ENCODE data around the gene HOXA6.

The HOXA6 gene

DNA sequence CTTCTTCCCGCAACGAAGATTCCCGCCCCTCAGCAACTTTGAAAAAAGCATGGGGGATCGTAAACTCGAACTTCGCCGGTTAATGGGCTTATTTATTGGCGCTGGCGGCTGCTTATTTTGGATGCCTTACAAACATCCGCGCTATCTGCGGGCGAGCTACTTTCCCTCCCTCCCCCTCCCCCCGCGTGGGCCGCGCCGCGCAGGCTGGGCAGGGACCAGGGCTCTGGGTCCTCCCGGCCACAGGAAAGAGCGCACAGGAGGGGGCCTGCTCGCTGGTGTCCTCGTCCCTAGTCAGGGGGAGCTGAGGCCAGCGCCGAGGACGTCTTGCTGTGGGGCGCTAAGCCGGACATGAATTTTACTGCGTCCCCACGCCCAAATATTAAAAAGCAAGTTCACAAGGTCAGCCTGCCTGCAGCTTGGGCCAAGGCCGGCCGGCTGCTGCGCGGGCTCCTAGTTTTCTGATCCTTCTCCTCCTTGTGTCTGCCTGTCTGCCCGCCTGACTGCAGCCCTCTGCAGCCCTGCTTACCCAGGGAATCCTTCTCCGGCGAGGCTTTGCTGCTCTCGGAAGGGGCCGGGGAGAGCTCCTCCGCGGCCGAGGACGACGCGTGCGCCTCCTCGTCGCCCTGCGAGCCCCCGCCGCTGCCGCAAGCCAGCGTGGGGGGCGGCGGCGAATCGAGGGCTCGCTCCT, 25.4 kb upstream of the HOXA6 start:
- DNase-seq, result no peak

DNA sequence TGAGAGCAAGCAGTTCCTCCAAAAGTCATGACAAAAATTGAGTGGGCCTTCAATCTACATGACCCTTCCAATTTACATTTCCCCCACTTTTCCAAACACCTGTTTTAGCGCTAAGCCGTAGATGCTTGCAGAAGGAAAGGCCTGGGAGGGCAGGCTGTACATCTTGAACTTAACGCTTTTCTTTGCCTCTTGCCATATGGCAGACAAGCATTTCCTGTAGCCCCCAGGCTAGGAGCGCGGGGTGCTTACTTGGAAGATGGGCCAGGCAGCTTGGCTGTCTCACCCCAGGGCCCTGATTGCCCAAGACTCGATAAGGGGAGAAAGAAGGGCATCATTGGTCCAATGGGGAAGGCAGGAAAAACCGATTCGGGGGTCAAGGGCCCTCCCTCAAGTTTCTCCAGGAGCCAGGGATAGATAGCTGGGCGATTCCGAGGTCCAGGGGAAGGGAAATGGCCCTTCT, 24.8 kb upstream of the HOXA6 start:
- DNase-seq, result no peak

DNA sequence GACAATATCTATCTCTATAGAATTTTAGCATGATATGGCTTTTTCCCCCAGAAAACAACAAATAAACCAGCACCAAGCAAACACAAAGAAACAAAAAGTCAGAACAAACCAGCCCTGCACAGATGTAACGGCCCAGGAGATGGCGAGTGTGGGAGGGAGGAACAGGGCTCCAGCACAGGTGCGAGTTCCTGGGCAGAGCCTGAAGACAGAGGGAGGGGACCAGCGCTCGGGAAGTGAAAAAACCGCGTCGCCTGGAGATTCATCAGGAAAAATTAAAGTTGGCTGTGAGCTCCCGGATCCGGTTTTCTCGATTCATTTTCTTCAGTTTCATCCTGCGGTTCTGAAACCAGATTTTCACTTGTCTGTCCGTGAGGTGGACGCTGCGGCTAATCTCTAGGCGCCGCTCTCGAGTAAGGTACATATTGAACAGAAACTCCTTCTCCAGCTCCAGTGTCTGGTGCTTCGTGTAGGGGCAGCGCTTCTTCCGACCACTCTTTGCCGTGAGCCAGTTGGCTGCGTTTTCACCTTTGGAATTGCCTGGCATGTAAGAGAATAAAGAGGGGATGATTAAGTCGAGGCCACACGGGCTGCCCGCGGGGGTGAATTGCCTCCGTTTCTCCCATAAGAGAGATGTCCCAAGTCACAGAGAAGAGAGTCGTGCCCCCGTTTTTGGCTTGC, 24.2 kb upstream of the HOXA6 start:
- DNase-seq, result no peak

DNA sequence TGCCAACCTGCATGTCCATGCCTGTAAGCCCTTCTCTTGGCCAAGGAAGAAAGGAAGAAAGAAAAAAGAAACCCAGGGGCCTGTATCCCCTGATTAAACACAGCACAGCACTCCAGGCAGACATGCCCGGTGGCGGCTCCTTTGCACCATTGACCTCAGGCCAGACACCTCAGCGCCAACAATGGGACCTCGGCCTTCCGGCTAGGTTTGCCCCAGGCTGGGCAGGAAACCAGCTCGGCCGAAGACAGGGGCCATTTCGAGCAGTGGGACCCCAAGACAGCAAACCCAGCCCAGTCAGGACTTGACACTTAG, 23.7 kb upstream of the HOXA6 start:
- DNase-seq, result no peak

DNA sequence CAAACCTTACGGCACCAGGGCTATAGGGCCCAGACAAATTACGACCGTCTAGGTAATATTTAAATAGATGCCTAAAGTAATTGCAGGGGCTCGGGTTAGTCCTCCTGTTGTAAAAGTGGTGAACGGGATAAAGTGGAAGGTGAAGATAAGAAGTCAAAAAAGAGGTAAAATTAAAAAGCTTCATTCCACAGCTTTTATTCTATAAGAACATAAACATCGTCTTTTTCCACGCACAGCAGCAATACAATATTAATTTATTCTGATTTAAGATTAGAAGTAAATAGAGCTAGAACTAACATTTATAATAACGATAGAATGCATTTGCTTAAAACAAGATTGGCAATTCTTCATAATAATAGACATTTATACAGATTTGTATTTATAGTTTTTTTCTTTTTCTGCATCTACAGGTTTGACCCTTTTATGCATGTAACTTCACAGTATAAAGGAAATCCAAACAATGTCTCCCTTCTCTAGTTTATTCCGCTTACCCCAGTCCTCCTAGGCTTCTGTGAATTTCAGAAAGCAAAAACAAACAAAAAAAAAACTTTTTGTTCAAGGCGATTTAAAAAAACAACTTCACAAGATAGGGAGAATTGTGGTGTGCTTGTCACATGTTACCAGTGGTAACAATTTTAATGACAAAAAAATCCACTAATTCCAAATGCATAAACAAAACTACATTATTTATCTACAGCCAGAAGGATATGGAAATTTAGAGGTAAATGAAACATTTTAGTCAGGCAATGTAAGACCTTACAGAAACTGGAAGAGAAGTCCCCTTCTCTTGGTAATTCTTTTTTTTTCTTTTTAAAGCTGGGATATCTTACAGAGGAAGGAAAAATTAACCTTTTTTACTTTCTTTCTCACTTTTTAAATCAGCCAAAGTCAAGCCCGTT, 23.1 kb upstream of the HOXA6 start:
- DNase-seq, result no peak

DNA sequence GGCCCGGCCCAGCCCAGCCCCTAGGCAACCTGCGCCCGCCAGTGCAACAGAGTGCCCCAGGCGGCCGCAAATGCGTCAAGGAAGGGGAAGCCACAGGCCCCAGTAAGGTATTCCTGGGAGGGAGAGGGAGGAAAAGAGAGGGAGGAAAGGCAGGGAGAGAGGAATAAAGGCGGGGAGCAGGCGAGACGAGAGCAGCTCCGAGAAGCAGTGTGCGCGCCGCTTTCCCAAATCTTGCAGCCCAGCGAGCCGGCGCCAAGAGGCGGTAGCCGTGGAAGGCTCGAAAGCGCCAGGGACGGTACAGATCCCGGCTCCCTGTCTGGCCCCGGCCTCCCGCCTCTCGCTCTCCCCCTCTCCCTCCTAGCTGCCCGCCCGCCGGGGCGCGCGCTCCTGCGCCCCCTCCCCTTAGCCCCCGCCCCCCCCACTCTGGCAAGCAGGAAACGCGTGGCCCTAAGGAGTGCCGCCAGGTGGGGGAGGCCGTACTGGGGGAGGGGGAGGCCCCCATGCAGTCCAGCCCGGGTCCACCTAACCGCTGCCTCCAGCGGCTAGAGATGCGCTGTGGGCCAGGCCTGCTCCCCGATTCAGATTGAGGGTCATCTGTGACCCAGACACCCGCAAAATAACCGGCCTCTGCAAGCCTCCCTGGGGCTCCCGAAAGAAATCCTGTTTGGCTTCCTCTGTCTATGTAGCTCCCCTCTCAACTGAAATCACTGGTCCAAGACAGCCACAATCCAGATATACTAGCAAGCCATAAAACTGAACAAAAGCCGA, 22.3 kb upstream of the HOXA6 start:
- DNase-seq, result no peak

DNA sequence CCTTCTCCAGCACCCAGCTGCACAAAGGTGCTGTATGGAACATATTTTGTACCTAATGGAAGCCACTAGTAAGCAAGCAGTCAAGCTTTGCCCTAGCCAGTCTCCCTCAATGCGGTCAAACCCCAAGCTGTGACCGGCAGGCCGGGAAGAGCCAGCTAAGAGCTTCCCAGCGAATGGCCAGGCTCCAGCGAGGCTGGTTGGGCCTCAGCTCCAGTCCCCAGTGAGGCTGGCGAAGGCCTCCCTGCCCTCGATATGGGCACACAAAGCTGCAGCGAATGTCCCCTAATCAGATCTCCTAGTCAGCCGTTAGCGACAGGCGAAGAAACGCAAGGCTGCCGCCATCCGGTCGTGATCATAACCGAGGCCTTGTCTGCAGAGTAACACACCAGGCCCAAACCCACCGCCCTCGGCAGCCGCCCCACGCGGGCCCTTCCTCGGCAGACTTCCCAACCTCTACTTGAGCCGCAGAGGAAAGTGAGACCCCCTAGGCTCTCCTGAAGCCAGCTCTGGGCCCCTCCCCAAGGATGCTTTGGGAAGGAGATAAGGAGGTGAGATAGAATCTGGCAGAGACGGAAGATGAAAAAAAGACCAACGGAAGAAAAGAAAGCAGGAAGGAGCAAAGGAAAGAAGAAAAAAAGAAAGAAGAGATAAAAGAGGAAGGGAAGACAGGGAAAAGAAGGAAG, 20.8 kb upstream of the HOXA6 start:
- peak in 1 of 2 donors; percentile 39 for DNase-seq

DNA sequence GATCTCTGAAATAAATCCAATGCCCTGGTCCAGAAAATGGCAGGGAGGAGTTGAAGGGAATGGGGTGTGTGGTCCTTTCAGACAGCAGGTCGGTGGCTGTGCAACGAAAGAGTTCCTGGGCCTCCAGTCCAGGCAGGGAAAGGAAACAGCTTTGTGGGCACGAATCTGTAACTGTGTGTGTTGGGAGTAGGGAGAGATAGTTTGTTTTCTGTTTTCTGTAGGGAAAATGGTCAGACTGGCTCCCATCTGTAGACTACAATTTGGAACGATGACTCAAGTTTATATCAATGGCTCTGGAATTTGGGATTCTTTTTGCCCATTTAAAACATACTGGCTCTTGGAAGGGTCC, 20.3 kb upstream of the HOXA6 start:
- DNase-seq, result no peak

DNA sequence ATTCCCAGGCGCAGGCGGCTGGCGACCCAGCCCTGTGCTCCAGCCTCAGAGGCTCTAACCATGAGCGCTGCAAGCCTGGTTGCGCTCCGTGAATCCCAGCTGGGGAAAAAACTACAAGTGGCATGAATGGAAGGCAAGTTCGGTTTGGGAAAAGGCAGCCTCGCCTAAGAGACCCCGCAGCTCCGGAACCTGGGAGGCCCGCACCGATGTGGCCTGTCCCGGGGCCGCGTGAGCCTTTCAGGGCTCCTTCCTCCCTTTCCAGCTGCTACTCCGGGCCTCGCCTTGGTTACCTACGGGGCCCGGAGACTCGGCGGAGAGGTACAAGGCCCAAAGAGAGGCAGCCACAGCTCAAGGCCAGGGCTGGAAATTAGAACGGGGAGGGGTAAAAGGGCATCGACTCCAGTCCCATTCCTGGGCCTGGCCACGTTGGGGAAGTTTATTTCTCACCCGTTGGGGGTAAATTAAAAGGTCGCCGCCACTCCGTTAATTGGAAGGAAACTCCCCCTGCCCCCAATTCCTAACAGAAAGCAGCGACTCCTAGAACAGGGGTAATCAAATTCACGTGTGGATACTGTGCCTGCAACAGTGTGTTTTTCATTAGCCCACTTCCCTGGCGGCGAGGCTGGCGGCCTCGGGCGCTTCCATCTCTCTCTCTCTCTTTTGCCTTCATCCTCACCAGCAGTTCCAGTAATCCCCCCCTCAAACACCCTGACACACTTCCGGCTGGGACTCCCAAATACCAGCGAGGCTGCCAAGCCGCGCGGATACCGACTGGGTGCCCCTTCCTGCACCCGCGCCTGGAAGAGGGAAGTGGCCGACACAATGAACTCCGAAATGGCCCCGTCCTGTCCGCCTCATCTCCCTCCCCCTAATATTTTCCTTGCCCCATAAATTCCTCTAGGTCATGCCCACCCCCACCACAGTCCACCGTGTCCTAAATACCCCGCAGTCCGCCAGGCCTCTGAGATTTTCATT, 19.2 kb upstream of the HOXA6 start:
- no peak for DNase-seq

DNA sequence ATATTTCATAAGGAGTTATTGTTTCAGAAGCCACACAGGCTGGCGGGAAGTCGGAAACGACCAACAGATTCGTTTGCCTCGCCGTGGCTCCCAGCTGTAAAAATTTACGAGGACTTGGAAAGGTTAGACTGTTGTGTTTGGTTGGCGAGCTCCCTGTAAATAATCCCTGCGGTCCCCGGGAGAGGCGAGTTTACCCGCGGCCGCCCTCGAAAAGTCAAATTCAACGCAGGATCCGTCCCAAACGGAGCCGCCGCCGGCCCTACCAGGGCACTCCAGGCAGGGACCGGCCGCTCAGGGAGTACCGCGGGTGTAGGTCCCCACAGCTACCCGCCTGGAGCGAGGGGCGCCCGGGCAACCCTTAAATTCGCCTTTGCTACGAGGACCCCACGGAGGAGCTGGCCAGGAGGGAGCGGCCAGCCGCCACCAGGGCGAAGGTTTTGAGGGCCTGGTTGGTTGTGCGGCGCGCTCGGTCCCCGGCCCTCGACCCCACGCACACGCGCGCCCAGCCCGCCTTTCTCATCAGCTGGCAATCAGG, 18.5 kb upstream of the HOXA6 start:
- no peak for DNase-seq

DNA sequence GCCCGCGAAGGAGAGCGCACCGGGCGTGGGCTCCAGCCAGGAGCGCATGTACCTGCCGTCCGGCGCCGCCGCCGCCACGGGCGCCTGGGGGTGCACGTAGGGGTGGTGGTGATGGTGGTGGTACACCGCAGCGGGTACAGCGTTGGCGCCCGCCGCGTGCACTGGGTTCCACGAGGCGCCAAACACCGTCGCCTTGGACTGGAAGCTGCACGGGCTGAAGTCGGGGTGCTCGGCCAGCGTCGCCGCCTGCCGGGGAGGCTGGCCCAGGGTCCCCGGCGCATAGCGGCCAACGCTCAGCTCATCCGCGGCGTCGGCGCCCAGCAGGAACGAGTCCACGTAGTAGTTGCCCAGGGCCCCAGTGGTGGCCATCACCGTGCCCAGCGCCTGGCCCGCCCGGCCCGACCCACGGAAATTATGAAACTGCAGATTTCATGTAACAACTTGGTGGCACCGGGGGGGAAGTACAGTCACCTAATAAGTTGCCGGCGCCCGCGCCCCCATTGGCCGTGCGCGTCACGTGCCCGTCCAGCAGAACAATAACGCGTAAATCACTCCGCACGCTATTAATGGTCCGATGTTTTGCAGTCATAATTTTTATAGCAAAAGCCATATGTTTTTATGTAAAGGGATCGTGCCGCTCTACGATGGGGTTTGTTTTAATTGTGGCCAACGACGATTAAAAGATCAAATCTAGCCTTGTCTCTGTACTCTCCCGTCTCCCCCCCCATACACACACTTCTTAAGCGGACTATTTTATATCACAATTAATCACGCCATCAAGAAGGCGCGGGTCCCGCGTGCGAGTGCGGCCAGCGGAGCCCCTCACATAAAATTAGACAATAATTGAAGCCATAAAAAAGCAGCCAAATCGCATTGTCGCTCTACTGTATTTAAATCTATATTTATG, 17.8 kb upstream of the HOXA6 start, which contains the start of gene HOXA9:
TSS of gene HOXA9 (minus strand) at position 449 of the 907 bp plus-strand sequence. CDS start at position 369, 80 bp downstream.
- peak; percentile 70 to 75 for DNase-seq

DNA sequence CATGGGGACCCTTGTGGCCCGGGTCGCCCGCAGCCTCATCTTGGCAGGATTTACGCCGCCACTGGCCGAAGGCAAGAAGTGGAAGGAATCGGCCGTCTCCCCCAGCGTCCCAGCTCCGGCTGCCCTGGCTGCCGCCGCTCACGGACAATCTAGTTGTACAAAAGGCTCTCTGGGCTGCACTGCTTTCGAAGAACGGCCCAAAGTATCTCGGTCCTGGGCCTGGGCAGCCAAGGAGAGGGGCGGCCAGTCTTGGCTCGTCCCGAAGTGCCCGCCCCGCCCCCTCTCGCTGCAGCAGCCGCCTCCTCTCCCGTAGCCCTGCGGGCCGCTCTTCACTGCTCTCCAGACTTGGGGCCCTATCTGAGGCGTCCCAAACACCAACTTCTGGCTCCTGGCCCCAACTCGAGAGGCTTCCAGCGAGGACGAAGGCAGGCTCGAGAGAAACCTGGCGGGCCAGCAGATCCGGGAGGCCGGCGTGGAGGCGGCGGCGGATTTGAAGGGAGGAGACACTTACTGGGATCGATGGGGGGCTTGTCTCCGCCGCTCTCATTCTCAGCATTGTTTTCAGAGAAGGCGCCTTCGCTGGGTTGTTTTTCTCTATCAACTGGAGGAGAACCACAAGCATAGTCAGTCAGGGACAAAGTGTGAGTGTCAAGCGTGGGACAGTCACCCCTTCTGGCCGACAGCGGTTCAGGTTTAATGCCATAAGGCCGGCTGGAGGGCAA, 17.0 kb upstream of the HOXA6 start:
- no peak for DNase-seq

DNA sequence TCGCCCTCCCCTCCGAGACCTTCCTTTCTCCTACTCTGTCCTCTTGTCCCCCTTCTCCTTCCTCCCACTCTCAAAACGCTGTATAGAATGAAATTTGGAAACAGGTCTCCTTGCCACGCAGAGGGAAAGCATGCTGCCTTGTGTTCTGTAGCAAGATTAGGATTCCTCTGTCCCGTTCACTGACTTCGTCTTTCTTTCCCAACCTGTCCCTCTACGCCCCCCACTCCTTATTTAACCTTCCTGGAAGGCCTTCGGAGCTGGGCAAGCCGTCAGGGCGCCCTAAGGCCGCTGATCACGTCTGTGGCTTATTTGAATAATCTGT, 16.4 kb upstream of the HOXA6 start:
- no peak for DNase-seq

DNA sequence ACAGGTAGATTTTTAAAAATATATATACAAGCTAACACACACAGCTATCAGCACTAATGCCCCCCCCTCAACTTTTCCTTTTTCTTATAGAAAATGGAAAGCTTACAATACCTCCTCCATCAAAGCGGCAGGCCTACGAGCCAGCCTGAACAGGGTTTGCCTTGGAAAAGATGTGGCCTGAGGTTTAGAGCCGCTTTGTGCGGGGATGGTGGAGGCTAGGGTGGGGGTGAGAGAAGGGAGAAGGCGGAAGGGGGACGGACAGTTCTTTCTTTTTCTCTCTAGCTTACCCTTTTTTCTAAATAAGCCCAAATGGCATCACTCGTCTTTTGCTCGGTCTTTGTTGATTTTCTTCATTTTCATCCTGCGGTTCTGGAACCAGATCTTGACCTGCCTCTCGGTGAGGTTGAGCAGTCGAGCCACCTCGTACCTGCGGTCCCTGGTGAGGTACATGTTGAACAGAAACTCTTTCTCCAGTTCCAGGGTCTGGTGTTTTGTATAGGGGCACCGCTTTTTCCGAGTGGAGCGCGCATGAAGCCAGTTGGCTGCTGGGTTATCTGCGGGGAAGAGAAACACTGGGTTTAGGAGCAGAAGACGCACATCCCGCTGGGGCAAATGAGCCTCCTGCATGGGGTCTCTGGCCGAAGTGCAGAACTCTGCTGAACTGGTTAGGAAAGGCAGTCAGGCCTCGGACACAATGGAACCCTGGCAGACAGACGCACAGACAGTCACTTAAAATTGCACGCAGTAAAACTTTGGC, 15.9 kb upstream of the HOXA6 start:
- no peak for DNase-seq

DNA sequence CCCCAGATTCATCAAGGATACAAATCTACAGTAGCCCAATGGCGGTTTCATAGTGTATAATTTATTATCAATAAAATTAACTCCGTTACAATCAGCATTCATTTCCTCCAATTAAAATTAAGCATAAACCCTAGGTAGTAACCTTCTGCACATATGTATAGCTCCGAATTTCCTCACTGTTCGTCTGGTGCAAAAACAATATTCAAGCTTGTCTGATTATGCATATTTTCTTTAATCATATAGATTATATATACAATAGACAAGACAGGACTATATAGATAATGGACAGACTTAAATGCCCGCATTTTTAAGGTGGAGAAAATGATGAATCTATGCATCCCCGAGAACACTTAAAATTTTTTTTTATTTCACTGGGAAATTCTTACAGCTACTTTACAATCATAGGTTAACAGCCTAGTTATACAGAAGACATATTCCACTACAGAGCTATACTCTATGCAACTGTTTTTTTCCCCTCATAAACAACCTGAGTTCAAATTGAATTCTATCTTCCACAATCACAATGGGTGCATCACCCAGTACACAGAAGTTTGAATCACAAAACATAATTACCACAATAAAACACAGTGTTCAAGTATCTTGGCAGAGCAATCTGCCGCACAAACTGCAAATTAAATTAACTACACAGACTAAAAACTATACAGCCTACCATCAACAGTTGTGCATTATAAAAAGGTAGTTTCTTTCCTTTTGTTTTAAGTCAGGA, 15.2 kb upstream of the HOXA6 start:
- no peak for DNase-seq

DNA sequence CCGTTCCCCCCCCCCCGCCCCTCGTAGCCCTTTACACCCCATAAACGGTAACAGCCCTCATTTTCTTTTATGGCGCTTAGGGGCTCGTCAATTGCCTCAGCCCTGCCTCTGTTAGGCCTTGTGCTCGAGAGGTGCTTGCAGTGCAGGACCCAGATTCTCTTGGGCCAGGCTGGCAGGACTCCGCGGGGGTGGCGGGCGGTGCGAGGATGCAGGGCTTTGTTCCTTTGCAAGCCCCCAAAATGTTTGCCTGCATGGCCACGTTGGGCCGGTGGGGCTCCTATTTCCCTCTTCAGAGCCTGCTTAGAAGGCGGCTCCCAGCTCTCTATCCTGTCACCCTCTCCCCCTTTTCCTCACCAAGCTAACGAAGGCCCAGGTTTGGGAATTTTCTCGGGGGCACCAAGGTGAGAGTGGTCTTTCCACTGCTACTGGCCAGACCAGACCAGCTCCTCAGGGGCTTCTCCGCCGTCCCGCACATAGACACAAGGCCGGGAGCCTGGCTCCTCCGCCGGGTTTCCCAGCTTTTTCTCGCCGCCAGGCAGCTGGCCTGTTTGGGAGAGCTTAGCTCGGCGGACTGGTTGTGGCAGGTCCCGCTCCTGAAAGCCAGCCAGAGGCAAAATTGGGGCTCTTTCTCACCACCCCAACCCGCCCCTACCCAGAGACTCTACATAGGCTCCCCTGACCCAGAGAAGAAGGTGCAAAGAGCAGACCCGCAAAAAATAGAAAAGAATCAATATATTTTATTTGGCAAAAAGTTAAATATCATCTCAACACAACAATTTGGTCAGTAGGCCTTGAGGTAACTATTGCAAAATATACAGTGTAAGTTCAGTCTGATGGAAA, 14.4 kb upstream of the HOXA6 start:
- no peak for DNase-seq
